ENCODE data around the gene CBFA2T3.
"Not testable (repeated sequence)": the region's sequence is repeated elsewhere in the genome, so short reads cannot be mapped to it uniquely, and the experiment has no call there.

The CBFA2T3 gene

GRCh38 chr16:88892065-88892464 lies 84.9 kb downstream of the CBFA2T3 start:
- Histone ChIP-seq H2AFZ (ENCODE audit: low read length, unreplicated experiment) (no peak overlapping the region), H3K79me2 (ENCODE audit: control insufficient read depth, insufficient read depth, low read length, unreplicated experiment) (no peaks in the 10 kb centered on the region), H3K27ac (ENCODE audit: low read depth, low read length) (no peak overlapping the region), H3K36me3 (ENCODE audit: insufficient read depth, low read length) (no peaks in the 10 kb centered on the region), H3K4me3 (ENCODE audit: low read depth, low read length) (no peak overlapping the region), H3K27me3 (ENCODE audit: insufficient read depth, low read length) (no peaks in the 10 kb centered on the region), H3K4me1 (ENCODE audit: control insufficient read depth, insufficient read depth, low read length, unreplicated experiment) (no peaks in the 10 kb centered on the region)

GRCh38 chr16:88891083-88891482 lies 85.9 kb downstream of the CBFA2T3 start:
- H3K79me2 ChIP-seq (ENCODE audit: control insufficient read depth, insufficient read depth, low read length, unreplicated experiment): no peaks in the 10 kb centered on the region
- no peaks in the 10 kb centered on the region for H3K27me3 ChIP-seq (ENCODE audit: insufficient read depth, low read length)
- no peaks in the 10 kb centered on the region for H3K36me3 ChIP-seq (ENCODE audit: insufficient read depth, low read length)
- H3K4me3 ChIP-seq (ENCODE audit: low read depth, low read length): no peak overlapping the region
- no peak overlapping the region for H3K27ac ChIP-seq (ENCODE audit: low read depth, low read length)
- H2AFZ ChIP-seq (ENCODE audit: low read length, unreplicated experiment): no peak overlapping the region
- H3K4me1 ChIP-seq (ENCODE audit: control insufficient read depth, insufficient read depth, low read length, unreplicated experiment): no peaks in the 10 kb centered on the region

- H3K27ac ChIP-seq (ENCODE audit: low read depth, low read length); H2AFZ ChIP-seq (ENCODE audit: low read length, unreplicated experiment); H3K27me3 ChIP-seq (ENCODE audit: insufficient read depth, low read length); H3K79me2 ChIP-seq (ENCODE audit: control insufficient read depth, insufficient read depth, low read length, unreplicated experiment); H3K4me1 ChIP-seq (ENCODE audit: control insufficient read depth, insufficient read depth, low read length, unreplicated experiment); H3K4me3 ChIP-seq (ENCODE audit: low read depth, low read length); H3K36me3 ChIP-seq (ENCODE audit: insufficient read depth, low read length): not testable (repeated sequence)
These were observed 87.2 kb downstream of the CBFA2T3 start for GRCh38 chr16:88889702-88890352.

GRCh38 chr16:88888461-88889387 lies 88.3 kb downstream of the CBFA2T3 start:
- no peaks in the 10 kb centered on the region for H3K4me1 ChIP-seq (ENCODE audit: control insufficient read depth, insufficient read depth, low read length, unreplicated experiment)
- no peak overlapping the region for H3K4me3 ChIP-seq (ENCODE audit: low read depth, low read length)
- no peaks in the 10 kb centered on the region for H3K36me3 ChIP-seq (ENCODE audit: insufficient read depth, low read length)
- no peaks in the 10 kb centered on the region for H3K27me3 ChIP-seq (ENCODE audit: insufficient read depth, low read length)
- H3K27ac ChIP-seq (ENCODE audit: low read depth, low read length): no peak overlapping the region
- H2AFZ ChIP-seq (ENCODE audit: low read length, unreplicated experiment): no peak overlapping the region
- no peaks in the 10 kb centered on the region for H3K79me2 ChIP-seq (ENCODE audit: control insufficient read depth, insufficient read depth, low read length, unreplicated experiment)

- Histone ChIP-seq H3K79me2 (ENCODE audit: control insufficient read depth, insufficient read depth, low read length, unreplicated experiment) (no peaks in the 10 kb centered on the region), H2AFZ (ENCODE audit: low read length, unreplicated experiment) (no peak overlapping the region), H3K4me1 (ENCODE audit: control insufficient read depth, insufficient read depth, low read length, unreplicated experiment) (no peaks in the 10 kb centered on the region), H3K27ac (ENCODE audit: low read depth, low read length) (no peak overlapping the region), H3K27me3 (ENCODE audit: insufficient read depth, low read length) (no peaks in the 10 kb centered on the region), H3K4me3 (ENCODE audit: low read depth, low read length) (no peak overlapping the region), H3K36me3 (ENCODE audit: insufficient read depth, low read length) (no peaks in the 10 kb centered on the region)
These were observed 89.0 kb downstream of the CBFA2T3 start for GRCh38 chr16:88888057-88888456.

- H3K4me1 ChIP-seq (ENCODE audit: control insufficient read depth, insufficient read depth, low read length, unreplicated experiment): no peaks in the 10 kb centered on the region
- H3K36me3 ChIP-seq (ENCODE audit: insufficient read depth, low read length): no peaks in the 10 kb centered on the region
- no peak overlapping the region for H3K27ac ChIP-seq (ENCODE audit: low read depth, low read length)
- no peaks in the 10 kb centered on the region for H3K79me2 ChIP-seq (ENCODE audit: control insufficient read depth, insufficient read depth, low read length, unreplicated experiment)
- H3K4me3 ChIP-seq (ENCODE audit: low read depth, low read length): no peak overlapping the region
- H2AFZ ChIP-seq (ENCODE audit: low read length, unreplicated experiment): no peak overlapping the region
- no peaks in the 10 kb centered on the region for H3K27me3 ChIP-seq (ENCODE audit: insufficient read depth, low read length)
These were observed 90.0 kb downstream of the CBFA2T3 start for GRCh38 chr16:88886845-88887521.

GRCh38 chr16:88886420-88886844 lies 90.6 kb downstream of the CBFA2T3 start:
- no peak overlapping the region for H3K27ac ChIP-seq (ENCODE audit: low read depth, low read length)
- no peak overlapping the region for H3K4me3 ChIP-seq (ENCODE audit: low read depth, low read length)
- H2AFZ ChIP-seq (ENCODE audit: low read length, unreplicated experiment): no peak overlapping the region
- H3K79me2 ChIP-seq (ENCODE audit: control insufficient read depth, insufficient read depth, low read length, unreplicated experiment): no peaks in the 10 kb centered on the region
- no peaks in the 10 kb centered on the region for H3K4me1 ChIP-seq (ENCODE audit: control insufficient read depth, insufficient read depth, low read length, unreplicated experiment)
- H3K36me3 ChIP-seq (ENCODE audit: insufficient read depth, low read length): no peaks in the 10 kb centered on the region
- H3K27me3 ChIP-seq (ENCODE audit: insufficient read depth, low read length): no peaks in the 10 kb centered on the region

- Histone ChIP-seq H3K36me3 (ENCODE audit: insufficient read depth, low read length) (no peaks in the 10 kb centered on the region), H3K79me2 (ENCODE audit: control insufficient read depth, insufficient read depth, low read length, unreplicated experiment) (no peaks in the 10 kb centered on the region), H3K27me3 (ENCODE audit: insufficient read depth, low read length) (no peaks in the 10 kb centered on the region), H3K4me1 (ENCODE audit: control insufficient read depth, insufficient read depth, low read length, unreplicated experiment) (no peaks in the 10 kb centered on the region), H2AFZ (ENCODE audit: low read length, unreplicated experiment) (no peak overlapping the region), H3K4me3 (ENCODE audit: low read depth, low read length) (no peak overlapping the region), H3K27ac (ENCODE audit: low read depth, low read length) (no peak overlapping the region)
These were observed 91.2 kb downstream of the CBFA2T3 start for GRCh38 chr16:88885693-88886280.

GRCh38 chr16:88884569-88885271 lies 92.3 kb downstream of the CBFA2T3 start:
- Histone ChIP-seq H3K27ac (ENCODE audit: low read depth, low read length) (no peak overlapping the region), H3K27me3 (ENCODE audit: insufficient read depth, low read length) (no peaks in the 10 kb centered on the region), H3K79me2 (ENCODE audit: control insufficient read depth, insufficient read depth, low read length, unreplicated experiment) (no peaks in the 10 kb centered on the region), H3K36me3 (ENCODE audit: insufficient read depth, low read length) (no peaks in the 10 kb centered on the region), H3K4me3 (ENCODE audit: low read depth, low read length) (no peak overlapping the region), H3K4me1 (ENCODE audit: control insufficient read depth, insufficient read depth, low read length, unreplicated experiment) (no peaks in the 10 kb centered on the region), H2AFZ (ENCODE audit: low read length, unreplicated experiment) (no peak overlapping the region)

DNA sequence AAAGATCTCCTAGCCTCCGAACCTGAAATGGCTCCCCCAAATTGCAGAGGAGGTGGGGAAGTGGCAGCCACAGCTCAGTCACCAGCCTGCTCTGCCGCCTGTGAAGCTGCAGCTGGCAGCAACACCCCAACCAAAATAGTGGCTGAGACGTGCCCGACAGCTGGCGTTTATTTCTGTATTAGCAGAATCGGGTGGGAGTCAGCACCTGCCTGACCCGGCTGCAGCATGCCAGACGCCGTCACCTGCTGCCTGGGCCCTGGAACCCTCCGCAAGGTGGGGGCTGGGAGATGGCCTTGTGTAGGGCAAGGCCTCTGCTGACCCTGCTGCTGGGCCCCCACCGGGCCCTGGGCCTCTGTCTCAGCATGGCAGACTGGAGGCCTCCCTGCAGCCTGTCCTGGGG lies 93.1 kb downstream of the CBFA2T3 start:
- H3K79me2 ChIP-seq (ENCODE audit: control insufficient read depth, insufficient read depth, low read length, unreplicated experiment): no peaks in the 10 kb centered on the region
- H3K27ac ChIP-seq (ENCODE audit: low read depth, low read length): no peak overlapping the region
- no peaks in the 10 kb centered on the region for H3K27me3 ChIP-seq (ENCODE audit: insufficient read depth, low read length)
- H2AFZ ChIP-seq (ENCODE audit: low read length, unreplicated experiment): no peak overlapping the region
- no peaks in the 10 kb centered on the region for H3K36me3 ChIP-seq (ENCODE audit: insufficient read depth, low read length)
- H3K4me1 ChIP-seq (ENCODE audit: control insufficient read depth, insufficient read depth, low read length, unreplicated experiment): no peaks in the 10 kb centered on the region
- H3K4me3 ChIP-seq (ENCODE audit: low read depth, low read length): no peak overlapping the region

Measured in ACC112 (cell line).